GM23248 (cell line): ENCODE measurements around the gene NPAS2. TPM values are rescaled to one million over a fixed set of nuclear protein-coding genes. Genes with fewer than 3 reads are reported as not detected.

Source experiments
- DNase-seq: peaks from one replicate; pipeline ENCODE4 v3.0.0-alpha.2; 2015
- H2AFZ ChIP-seq: fragments of 200-600 bp; sonication (generic); 2 replicates; pipeline ENCODE4 v1.6.1; 2016; ENCODE audit warnings: antibody characterized with exemption
- H3F3A ChIP-seq: fragments of 200-600 bp; sonication (generic); 2 replicates; pipeline ENCODE4 v1.6.1; 2016; ENCODE audit warnings: mild to moderate bottlenecking, antibody characterized with exemption, mixed run types; ENCODE audit not compliant: insufficient read depth
- H3K27ac ChIP-seq: fragments of 200-600 bp; sonication (generic); 2 replicates; pipeline ENCODE4 v1.5.1; 2016; ENCODE audit warnings: mild to moderate bottlenecking
- H3K27me3 ChIP-seq: fragments of 200-600 bp; sonication (generic); replicated peaks from 2 replicates; pipeline ENCODE4 v1.6.1; 2016; ENCODE audit warnings: mild to moderate bottlenecking; ENCODE audit not compliant: insufficient read depth
- H3K36me3 ChIP-seq: fragments of 200-600 bp; sonication (generic); 2 replicates; pipeline ENCODE4 v1.6.1; 2016; ENCODE audit warnings: low read depth, mild to moderate bottlenecking
- H3K4me1 ChIP-seq: fragments of 200-600 bp; sonication (generic); 2 replicates; pipeline ENCODE4 v1.6.1; 2016; ENCODE audit warnings: mild to moderate bottlenecking; ENCODE audit not compliant: insufficient read depth
- H3K4me2 ChIP-seq: fragments of 200-600 bp; sonication (generic); one replicate; pipeline ENCODE4 v1.6.1; 2016; ENCODE audit warnings: mild to moderate bottlenecking; ENCODE audit not compliant: unreplicated experiment
- H3K4me3 ChIP-seq: fragments of 200-600 bp; sonication (generic); 2 replicates; pipeline ENCODE4 v1.5.1; 2016; ENCODE audit warnings: mild to moderate bottlenecking
- H3K79me2 ChIP-seq: fragments of 200-600 bp; sonication (generic); 2 replicates; pipeline ENCODE4 v1.6.1; 2016; ENCODE audit warnings: mild to moderate bottlenecking; ENCODE audit not compliant: insufficient read depth
- H3K9ac ChIP-seq: fragments of 200-600 bp; sonication (generic); 2 replicates; pipeline ENCODE4 v1.6.1; 2016; ENCODE audit warnings: mild to moderate bottlenecking
- H3K9me2 ChIP-seq: fragments of 200-600 bp; sonication (generic); 2 replicates; pipeline ENCODE4 v1.6.1; 2016; ENCODE audit warnings: mixed run types, mild to moderate bottlenecking, moderate library complexity; ENCODE audit not compliant: insufficient read depth
- H3K9me3 ChIP-seq: fragments of 200-600 bp; sonication (generic); one replicate; pipeline ENCODE4 v1.6.1; 2017; ENCODE audit warnings: low read depth
- H4K20me1 ChIP-seq: fragments of 200-600 bp; sonication (generic); 2 replicates; pipeline ENCODE4 v1.6.0; 2016; ENCODE audit not compliant: insufficient read depth
- EZH2 ChIP-seq: fragments of 200-600 bp; sonication (generic); IDR thresholded peaks from 2 replicates; pipeline ENCODE4 v1.6.1; 2018; ENCODE audit warnings: antibody characterized with exemption, mild to moderate bottlenecking; ENCODE audit not compliant: insufficient read depth, poor library complexity, severe bottlenecking
- EZH2phosphoT487 ChIP-seq: fragments of 200-600 bp; sonication (generic); IDR thresholded peaks from 2 replicates; pipeline ENCODE4 v1.6.1; 2018; ENCODE audit warnings: antibody characterized with exemption, moderate library complexity, mild to moderate bottlenecking, low read depth; ENCODE audit not compliant: insufficient read depth
- WGBS, 2 experiments: methylation state at CpG; one replicate each; pipeline ENCODE4 v1.1.6; 2015 to 2017; ENCODE audit warnings: low lambda C conversion rate in 2 of 2, low coverage in 1 of 2; ENCODE audit errors: missing lambda C conversion rate in 2 of 2; 5-methylcytosine and 5-hydroxymethylcytosine counted together
- in situ Hi-C: fragments of 300-500 bp; cut with MboI; formaldehyde crosslinking; loops from 2 replicates; pipeline ENCODE4 v1.15.0; 2020
- polyA plus RNA-seq: library from polyadenylated mRNA; unstranded; fragments of >200 nt; fragmentation: Nextera tagmentation; extraction: Ambion mirVana; gene quantifications from 2 replicates; pipeline ENCODE4 v1.2.1, GENCODE V29; 2016
- total RNA-seq: library from RNA; depleted of rRNA; stranded (reverse); fragments of >200 nt; shearing (Covaris generic); gene quantifications from 2 replicates; pipeline ENCODE4 v1.2.3, GENCODE V29; 2014

NPAS2 gene
- total and polyA plus RNA-seq, 2 experiments from 2014 or later, result 3.8 to 10.8 TPM

- H4K20me1 ChIP-seq, result no peaks in the 10 kb centered on the region
- peak; percentile 95 for DNase-seq
- in situ Hi-C loops, result no loop called here
- H3K79me2 ChIP-seq, result no peaks in the 10 kb centered on the region
- H3K4me1 ChIP-seq, result peaks cover 33% of the 10 kb centered on the region
- H3K4me3 ChIP-seq, result peak overlapping the region; percentile 21
- no peak overlapping the region for H2AFZ ChIP-seq
- H3K9ac ChIP-seq, result peak overlapping the region; percentile 64
- no peaks in the 10 kb centered on the region for H3K36me3 ChIP-seq
- peak overlapping the region; percentile 63 for H3K4me2 ChIP-seq
- H3K27ac ChIP-seq, result peak overlapping the region; percentile 76
- H3F3A ChIP-seq, result peaks cover 43% of the 10 kb centered on the region
- no peaks in the 10 kb centered on the region for H3K27me3 ChIP-seq
- 11 to 13% methylated on average over 16 of the region's 16 CpGs for WGBS, 2 experiments
- H3K9me2 ChIP-seq, result no peaks in the 10 kb centered on the region
- TF ChIP-seq EZH2phosphoT487 (peak; percentile 75; the same call in 1 of the 2 replicates), EZH2 (no peak)
- H3K9me3 ChIP-seq, result no peaks in the 10 kb centered on the region
Measured at GRCh38 chr2:100957996-100958653, 138.2 kb downstream of the NPAS2 start.

GRCh38 chr2:100959225-100959880, 139.4 kb downstream of the NPAS2 start:
- Histone ChIP-seq H3K27ac (peak overlapping the region; percentile 34), H2AFZ (no peak overlapping the region), H3K27me3 (no peaks in the 10 kb centered on the region), H3K4me2 (peak overlapping the region; percentile 63), H3K4me3 (0 out of 2 replicates have a peak overlapping the region, but pooled peaks have one; percentile 18), H3K9me3 (no peaks in the 10 kb centered on the region), H3K9ac (no peak overlapping the region), H3K79me2 (no peaks in the 10 kb centered on the region), H4K20me1 (no peaks in the 10 kb centered on the region), H3K36me3 (no peaks in the 10 kb centered on the region), H3K9me2 (no peaks in the 10 kb centered on the region), H3F3A (peaks cover 43% of the 10 kb centered on the region), H3K4me1 (peaks cover 33% of the 10 kb centered on the region)
- in situ Hi-C loops, result no loop called here
- DNase-seq, result peak; percentile 75
- TF ChIP-seq EZH2phosphoT487 (no peak), EZH2 (no peak)
- 2 to 6% methylated on average over 6 of the region's 6 CpGs for WGBS, 2 experiments

GRCh38 chr2:100960688-100961087, 140.7 kb downstream of the NPAS2 start:
- DNase-seq, result no peak
- Histone ChIP-seq H3K79me2 (no peaks in the 10 kb centered on the region), H2AFZ (no peak overlapping the region), H3K4me2 (no peak overlapping the region), H3K4me1 (peaks cover 45% of the 10 kb centered on the region), H3K27me3 (no peaks in the 10 kb centered on the region), H3K9me2 (no peaks in the 10 kb centered on the region), H3K9me3 (no peaks in the 10 kb centered on the region), H4K20me1 (no peaks in the 10 kb centered on the region), H3K27ac (no peak overlapping the region), H3K9ac (no peak overlapping the region), H3K36me3 (no peaks in the 10 kb centered on the region), H3K4me3 (no peak overlapping the region), H3F3A (peaks cover 43% of the 10 kb centered on the region)
- WGBS, 2 experiments, result 90 to 91% methylated on average over 4 of the region's 4 CpGs
- TF ChIP-seq EZH2phosphoT487 (no peak), EZH2 (no peak)
- in situ Hi-C loops, result no loop called here

GRCh38 chr2:100962366-100963025, 142.6 kb downstream of the NPAS2 start:
- TF ChIP-seq EZH2phosphoT487, result no peak
- TF ChIP-seq EZH2, result no peak
- Histone ChIP-seq H3K9me3 (no peaks in the 10 kb centered on the region), H3K36me3 (no peaks in the 10 kb centered on the region), H3K79me2 (no peaks in the 10 kb centered on the region), H3K27ac (no peak overlapping the region), H4K20me1 (no peaks in the 10 kb centered on the region), H3K4me2 (no peak overlapping the region), H3K4me1 (peaks cover 44% of the 10 kb centered on the region), H3K9me2 (no peaks in the 10 kb centered on the region), H3K9ac (no peak overlapping the region), H3F3A (peaks cover 38% of the 10 kb centered on the region), H2AFZ (no peak overlapping the region), H3K4me3 (no peak overlapping the region), H3K27me3 (no peaks in the 10 kb centered on the region)
- DNase-seq, result no peak
- in situ Hi-C loops, result no loop called here
- 57 to 59% methylated on average over 12 of the region's 12 CpGs for WGBS, 2 experiments
